Body of pancreas (tissue), 4 donors: ENCODE measurements around the gene PARP4.

Experiments
- POLR2A ChIP-seq, 3 donors: fragments of 450-650 bp; IDR thresholded peaks; one replicate each; pipeline ENCODE4 v1.6.1; 2016; ENCODE audit warnings: antibody characterized with exemption in 3 of 3, mild to moderate bottlenecking in 2 of 3
- TF ChIP-seq, protein P1 (sequence below), 7 experiments: fragments of 450-650 bp in 4 of 7; fragments of 200-600 bp in 3 of 7; sonication (generic) in 3 of 7; IDR thresholded peaks; one replicate each; pipeline ENCODE4 v1.5.1; 2016 to 2019; ENCODE audit warnings: antibody characterized with exemption in 7 of 7

DNA sequence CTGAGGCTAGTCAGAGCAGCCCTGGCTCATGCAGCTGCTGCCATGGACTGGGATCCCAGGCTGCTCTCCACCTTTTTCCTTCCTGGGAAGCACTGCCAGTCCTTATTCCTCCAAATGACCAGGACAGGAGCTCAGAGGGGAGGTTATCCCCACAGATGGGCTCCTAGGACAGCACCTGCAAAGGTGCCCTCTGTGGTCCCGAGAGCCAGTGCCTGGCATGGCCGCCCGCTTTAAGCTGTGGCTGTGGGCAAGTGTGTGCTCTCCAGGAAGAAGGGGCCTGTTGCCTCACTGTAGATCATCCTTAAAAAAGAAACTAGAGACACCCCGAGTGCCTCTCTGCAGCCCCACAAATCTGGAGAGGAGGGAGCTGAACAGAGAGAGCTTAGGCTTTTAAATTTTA is 119.6 kb downstream of the PARP4 start:
- TF ChIP-seq, protein P1, sequence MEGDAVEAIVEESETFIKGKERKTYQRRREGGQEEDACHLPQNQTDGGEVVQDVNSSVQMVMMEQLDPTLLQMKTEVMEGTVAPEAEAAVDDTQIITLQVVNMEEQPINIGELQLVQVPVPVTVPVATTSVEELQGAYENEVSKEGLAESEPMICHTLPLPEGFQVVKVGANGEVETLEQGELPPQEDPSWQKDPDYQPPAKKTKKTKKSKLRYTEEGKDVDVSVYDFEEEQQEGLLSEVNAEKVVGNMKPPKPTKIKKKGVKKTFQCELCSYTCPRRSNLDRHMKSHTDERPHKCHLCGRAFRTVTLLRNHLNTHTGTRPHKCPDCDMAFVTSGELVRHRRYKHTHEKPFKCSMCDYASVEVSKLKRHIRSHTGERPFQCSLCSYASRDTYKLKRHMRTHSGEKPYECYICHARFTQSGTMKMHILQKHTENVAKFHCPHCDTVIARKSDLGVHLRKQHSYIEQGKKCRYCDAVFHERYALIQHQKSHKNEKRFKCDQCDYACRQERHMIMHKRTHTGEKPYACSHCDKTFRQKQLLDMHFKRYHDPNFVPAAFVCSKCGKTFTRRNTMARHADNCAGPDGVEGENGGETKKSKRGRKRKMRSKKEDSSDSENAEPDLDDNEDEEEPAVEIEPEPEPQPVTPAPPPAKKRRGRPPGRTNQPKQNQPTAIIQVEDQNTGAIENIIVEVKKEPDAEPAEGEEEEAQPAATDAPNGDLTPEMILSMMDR (IDR thresholded peaks at IDR 0.05), result no peak
- no peak for TF ChIP-seq POLR2A (IDR thresholded peaks at IDR 0.05)
